Cerebellar cortex (tissue), 1 donor: ENCODE measurements around the gene C20orf144.
"Not testable (repeated sequence)": the region's sequence is repeated elsewhere in the genome, so short reads cannot be mapped to it uniquely, and the experiment has no call there.

Source experiments
- DNase-seq: peaks from one replicate; pipeline ENCODE4 v3.0.0-alpha.2; 2015; ENCODE audit warnings: low spot score

The C20orf144 gene

GRCh38 chr20:33662172-33662571, at the start of gene C20orf144:
Gene C20orf144 (plus strand): TSS chr20:33662327. CDS start chr20:33662346, 19 bp downstream.
- DNase-seq: no peak

DNA sequence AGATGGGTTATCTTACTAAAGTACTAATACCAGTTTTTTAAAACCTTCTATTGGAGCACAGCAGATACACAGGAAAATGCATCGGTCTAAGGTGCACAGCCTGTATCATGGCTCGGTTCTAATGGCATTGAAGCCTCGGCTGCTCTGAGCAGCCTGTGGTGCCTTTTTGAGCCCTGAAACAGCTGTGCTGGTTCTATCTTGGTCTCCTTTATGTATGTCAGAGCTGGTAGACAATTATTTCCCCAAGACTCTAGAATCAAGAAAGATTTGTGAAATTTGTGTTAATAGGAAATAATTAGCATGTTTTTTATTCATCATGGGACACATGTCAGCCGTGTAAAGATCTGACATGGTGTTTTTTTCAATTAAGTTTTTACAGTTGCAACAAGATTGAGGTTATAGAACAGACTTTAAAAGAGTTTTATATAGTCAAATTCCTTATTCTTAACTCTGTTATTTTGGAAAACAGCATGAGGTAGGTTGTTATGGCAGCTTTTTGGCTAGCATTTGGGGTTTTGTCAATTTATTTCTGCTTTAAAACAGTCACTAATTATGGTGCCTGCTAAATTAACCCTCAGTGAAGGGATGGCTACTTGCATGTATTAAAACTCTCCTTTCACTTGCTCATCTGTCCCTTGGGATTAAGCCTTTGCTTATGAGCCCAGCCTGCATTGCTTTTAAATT, 40.3 kb upstream of the C20orf144 start:
- no peak for DNase-seq

GRCh38 chr20:33622705-33623365, 39.3 kb upstream of the C20orf144 start:
- DNase-seq: no peak

GRCh38 chr20:33624399-33624798, 37.7 kb upstream of the C20orf144 start:
- no peak for DNase-seq

GRCh38 chr20:33626190-33626589, 35.9 kb upstream of the C20orf144 start:
- DNase-seq: no peak

GRCh38 chr20:33627577-33628216, 34.4 kb upstream of the C20orf144 start:
- DNase-seq: no peak

DNA sequence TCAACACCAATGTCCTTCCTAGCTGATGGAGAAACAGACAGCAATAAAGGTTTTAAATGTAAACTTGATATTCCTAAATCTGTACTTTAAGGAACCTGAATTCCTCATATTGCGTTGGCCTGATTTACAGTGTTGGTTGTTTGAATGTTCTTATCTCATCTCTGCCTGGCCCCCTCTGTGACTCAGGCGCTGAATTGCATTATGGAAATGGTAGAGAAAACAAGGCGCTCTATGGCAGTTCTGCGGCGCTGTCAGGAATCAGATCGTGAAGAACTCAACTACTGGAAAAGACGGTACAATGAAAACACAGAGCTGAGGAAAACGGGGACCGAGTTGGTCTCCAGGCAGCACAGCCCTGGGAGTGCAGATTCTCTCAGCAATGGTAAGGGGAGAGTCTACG, 32.6 kb upstream of the C20orf144 start:
- DNase-seq: no peak

GRCh38 chr20:33629979-33630378, 32.1 kb upstream of the C20orf144 start:
- no peak for DNase-seq

GRCh38 chr20:33630507-33630906, 31.6 kb upstream of the C20orf144 start:
- no peak for DNase-seq

DNA sequence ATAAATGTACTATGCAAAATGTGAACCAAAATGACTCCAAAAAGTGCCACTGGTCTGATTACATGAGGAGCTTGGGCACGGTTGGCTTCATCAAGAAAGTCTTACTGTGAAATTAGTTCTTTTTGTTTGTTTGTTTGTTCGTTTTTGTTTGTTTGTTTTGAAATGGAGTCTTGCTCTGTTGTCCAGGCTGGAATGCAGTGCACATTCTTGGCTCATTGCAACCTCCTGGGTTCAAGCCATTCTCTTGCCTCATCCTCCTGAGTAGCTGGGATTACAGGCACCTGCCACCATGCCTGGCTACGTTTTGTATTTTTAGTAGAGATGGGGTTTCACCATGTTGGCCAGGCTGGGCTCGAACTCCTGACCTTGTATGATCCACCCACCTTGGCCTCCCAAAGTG, 30.2 kb upstream of the C20orf144 start:
- not testable (repeated sequence) for DNase-seq

DNA sequence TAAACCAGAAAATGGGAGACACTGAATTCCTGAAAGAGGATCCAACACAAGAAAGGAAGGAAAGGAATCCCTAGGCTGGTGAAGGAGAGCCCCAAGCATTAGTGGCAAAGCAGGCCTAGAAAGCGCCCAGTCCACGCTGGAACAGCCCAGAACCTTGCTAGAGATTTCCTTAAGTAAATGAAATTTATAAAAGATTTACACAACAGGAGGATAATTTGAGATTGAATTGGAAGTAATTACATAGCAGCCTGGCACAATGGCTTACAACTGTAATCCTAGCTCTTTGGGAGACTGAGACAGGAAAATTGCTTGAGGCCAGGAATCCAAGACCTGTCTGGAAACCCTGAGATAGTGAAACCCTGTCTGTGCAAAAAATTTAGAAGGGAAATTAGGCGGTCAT, 26.8 kb upstream of the C20orf144 start:
- DNase-seq: no peak

GRCh38 chr20:33636776-33637175, 25.4 kb upstream of the C20orf144 start:
- no peak for DNase-seq

DNA sequence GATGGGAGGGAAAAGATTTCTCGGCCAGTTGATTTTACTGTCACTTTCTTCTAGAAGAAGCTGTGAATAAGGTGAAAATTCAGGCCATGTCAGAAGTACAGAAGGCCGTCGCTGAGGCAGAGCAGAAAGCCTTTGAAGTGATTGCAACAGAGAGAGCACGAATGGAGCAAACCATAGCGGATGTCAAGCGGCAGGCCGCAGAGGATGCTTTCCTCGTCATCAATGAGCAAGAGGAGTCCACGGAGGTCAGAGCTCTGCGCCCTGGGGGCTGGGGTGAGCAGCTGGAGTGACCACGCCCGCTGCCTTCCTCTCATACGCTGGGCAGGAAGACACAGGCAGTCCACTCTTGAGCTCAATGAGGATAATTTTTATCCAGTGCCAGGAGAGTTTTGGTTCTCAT, 21.8 kb upstream of the C20orf144 start:
- DNase-seq: no peak

GRCh38 chr20:33644313-33645071, 17.6 kb upstream of the C20orf144 start:
- DNase-seq: no peak

DNA sequence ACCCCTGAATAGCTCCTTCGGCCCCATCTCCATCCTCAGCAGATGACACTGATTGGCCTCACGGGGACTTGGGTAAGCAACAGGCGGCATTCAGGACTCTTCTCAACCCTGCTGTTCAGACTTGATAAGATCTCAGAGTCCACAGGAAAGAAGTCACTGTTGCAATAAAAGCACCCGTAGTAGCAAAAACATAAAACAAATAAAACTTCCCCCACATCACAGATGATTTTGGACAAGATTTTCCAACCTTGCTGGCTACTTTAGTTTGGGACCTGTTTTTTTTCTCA, 17.1 kb upstream of the C20orf144 start:
- no peak for DNase-seq

GRCh38 chr20:33645396-33645795, 16.7 kb upstream of the C20orf144 start:
- DNase-seq: no peak

GRCh38 chr20:33646191-33646590, 15.9 kb upstream of the C20orf144 start:
- DNase-seq: no peak

DNA sequence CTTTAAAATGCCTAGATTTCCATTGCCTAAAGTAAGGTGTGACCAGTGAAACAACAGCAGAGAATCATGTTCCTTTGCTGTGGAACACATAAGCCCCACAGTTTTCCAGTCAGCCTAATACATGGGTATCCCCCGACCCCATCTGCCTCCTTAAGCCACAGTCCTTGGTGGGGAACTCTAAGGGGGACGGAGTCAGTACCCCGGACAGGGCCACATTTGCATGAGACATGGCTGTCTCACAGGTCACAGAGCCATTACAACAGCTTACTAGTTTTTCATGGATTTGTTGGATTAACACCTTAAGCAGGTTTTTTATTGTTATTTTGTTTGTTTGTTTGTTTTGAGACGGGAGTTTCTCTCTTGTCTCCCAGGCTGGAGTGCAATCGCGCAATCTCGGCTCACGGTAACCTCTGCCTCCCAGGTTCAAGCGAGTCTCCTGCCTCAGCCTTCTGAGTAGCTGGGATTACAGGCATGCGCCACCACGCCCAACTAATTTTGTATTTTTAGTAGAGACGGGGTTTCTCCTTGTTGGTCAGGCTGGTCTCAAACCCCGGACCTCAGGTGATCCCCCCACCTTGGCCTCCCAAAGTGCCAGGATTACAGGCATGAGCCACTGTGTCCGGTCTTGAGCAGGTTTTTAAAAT, 15.0 kb upstream of the C20orf144 start:
- not testable (repeated sequence) for DNase-seq

DNA sequence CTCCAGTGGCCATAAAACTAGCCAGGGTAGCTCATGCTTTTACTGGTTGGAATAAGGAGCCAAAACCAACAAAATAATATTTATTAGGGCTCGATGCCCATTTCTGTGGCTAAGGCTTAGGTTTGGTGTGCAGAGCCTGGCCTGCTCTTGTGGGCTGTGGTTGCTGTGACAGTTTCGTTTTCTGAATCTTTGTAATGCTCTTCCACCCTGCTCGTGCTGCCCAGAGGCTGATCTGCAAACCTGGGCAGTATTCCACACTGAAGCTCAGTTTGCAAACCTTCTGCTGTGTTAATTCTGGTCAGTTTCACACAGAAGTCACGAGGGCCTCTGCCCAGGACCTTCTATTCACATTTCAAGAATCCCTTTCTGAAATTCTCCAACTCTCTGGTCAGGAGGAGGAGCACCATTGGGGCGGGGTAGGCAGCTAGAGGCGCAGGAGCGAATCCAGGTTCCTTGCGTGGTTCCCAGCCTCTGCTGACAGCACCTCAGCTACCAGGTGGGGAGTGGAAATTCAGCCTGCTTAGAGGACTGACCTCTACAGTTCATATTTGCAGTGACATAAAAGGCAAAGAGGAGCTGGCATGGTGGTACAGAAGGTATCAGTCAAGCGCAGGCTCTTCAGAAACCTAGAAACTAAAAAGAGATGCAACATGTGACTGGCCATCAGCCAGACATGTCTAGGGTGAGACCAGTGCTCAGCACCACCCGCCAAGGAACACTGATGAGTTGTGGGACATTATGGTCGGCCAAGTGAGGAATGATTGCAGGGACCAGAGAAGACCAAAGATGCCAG, 14.3 kb upstream of the C20orf144 start:
- no peak for DNase-seq

- DNase-seq: no peak
Measured at GRCh38 chr20:33648396-33649004, 13.6 kb upstream of the C20orf144 start.

GRCh38 chr20:33649201-33649681, 12.9 kb upstream of the C20orf144 start:
- DNase-seq: no peak
